HEK293T (cell line): ENCODE data around the gene EPX.

Experiments used
- ARNT ChIP-seq: fragments of 450-650 bp; IDR thresholded peaks from 2 replicates; pipeline ENCODE4 v1.6.1; 2017; ENCODE audit warnings: mild to moderate bottlenecking
- BHLHE40 ChIP-seq: fragments of 450-650 bp; IDR thresholded peaks from 2 replicates; pipeline ENCODE4 v1.6.1; 2016; ENCODE audit warnings: mild to moderate bottlenecking, moderate library complexity, borderline replicate concordance
- CTBP1 ChIP-seq: fragments of 450-650 bp; IDR thresholded peaks from 2 replicates; pipeline ENCODE4 v1.6.1; 2016; ENCODE audit warnings: borderline replicate concordance
- FOXA1 ChIP-seq: fragments of 450-650 bp; IDR thresholded peaks from 2 replicates; pipeline ENCODE4 v1.6.1; 2016; ENCODE audit warnings: mild to moderate bottlenecking
- LEF1 ChIP-seq: fragments of 450-650 bp; IDR thresholded peaks from 2 replicates; pipeline ENCODE4 v1.6.1; 2017; ENCODE audit warnings: mild to moderate bottlenecking, borderline replicate concordance
- SP1 ChIP-seq: fragments of 450-650 bp; IDR thresholded peaks from 2 replicates; pipeline ENCODE4 v1.6.1; 2017
- SUZ12 ChIP-seq: fragments of 450-650 bp; IDR thresholded peaks from 2 replicates; pipeline ENCODE4 v1.6.1; 2016; ENCODE audit warnings: mild to moderate bottlenecking

- TF ChIP-seq LEF1 (no peak), SUZ12 (no peak), CTBP1 (no peak), FOXA1 (no peak), SP1 (no peak), ARNT (no peak), BHLHE40 (no peak)
Observed at GRCh38 chr17:58207451-58207850, 14.9 kb downstream of the EPX start.
